Subcutaneous adipose tissue (tissue), 4 donors: ENCODE data around the gene BSX. TPM values are rescaled to one million over a fixed set of nuclear protein-coding genes. Genes with fewer than 3 reads are reported as not detected.

ENCODE experiments used
- total RNA-seq, 4 donors: library from RNA; depleted of rRNA; stranded (reverse); fragments of >200 nt; gene quantifications; one replicate each; pipeline ENCODE4 v1.1.0, GENCODE V29; 2016
- TF ChIP-seq, protein P1 (sequence below): fragments of 450-650 bp; IDR thresholded peaks from one replicate; pipeline ENCODE4 v1.5.1; 2016; ENCODE audit warnings: low read depth, mild to moderate bottlenecking, control low read depth, antibody characterized with exemption, moderate library complexity

The BSX gene
- total RNA-seq, 4 donors from 2014 or later: not detected

- TF ChIP-seq, protein P1, sequence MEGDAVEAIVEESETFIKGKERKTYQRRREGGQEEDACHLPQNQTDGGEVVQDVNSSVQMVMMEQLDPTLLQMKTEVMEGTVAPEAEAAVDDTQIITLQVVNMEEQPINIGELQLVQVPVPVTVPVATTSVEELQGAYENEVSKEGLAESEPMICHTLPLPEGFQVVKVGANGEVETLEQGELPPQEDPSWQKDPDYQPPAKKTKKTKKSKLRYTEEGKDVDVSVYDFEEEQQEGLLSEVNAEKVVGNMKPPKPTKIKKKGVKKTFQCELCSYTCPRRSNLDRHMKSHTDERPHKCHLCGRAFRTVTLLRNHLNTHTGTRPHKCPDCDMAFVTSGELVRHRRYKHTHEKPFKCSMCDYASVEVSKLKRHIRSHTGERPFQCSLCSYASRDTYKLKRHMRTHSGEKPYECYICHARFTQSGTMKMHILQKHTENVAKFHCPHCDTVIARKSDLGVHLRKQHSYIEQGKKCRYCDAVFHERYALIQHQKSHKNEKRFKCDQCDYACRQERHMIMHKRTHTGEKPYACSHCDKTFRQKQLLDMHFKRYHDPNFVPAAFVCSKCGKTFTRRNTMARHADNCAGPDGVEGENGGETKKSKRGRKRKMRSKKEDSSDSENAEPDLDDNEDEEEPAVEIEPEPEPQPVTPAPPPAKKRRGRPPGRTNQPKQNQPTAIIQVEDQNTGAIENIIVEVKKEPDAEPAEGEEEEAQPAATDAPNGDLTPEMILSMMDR: no peak
Measured at GRCh38 chr11:122938557-122938956, 43.1 kb downstream of the BSX start.

DNA sequence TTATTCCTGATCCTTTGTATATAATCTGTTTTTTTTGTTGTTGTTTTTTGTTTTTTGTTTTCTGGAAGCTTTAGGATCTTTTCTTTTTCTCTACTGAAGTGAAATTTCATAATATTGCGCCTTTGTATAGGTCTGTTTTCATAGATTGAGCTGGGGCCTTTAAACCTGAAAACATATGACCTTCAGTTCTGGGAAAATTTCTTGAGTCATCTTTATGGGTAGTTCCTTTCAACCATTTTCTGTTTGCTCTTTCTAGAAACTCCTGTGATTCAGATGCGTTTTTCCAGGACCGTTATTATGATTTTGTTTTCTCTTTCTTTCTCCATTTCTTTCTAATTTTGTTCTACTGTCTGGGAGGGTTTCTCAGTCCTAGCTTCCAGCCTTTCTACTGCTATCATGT, 43.7 kb downstream of the BSX start:
- TF ChIP-seq, protein P1: no peak

DNA sequence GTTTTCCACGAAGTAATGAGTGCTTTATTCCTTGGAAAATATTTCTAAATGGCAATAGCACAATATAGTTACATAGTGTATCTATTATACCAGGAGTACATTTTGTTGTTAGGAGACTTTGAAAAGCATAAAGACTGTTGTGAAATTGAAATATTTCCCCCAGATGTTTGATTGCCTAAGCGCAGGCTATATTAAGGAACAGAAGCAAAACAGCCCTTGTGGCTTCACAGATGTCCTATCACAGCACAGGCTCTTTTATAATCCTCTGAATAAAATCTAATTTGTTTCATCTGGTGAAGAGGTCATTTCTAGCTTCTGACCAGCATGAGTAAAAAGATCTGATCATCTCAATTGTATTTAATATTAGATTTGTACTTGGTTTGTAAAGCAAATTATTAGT, 48.2 kb downstream of the BSX start:
- TF ChIP-seq, protein P1: no peak

DNA sequence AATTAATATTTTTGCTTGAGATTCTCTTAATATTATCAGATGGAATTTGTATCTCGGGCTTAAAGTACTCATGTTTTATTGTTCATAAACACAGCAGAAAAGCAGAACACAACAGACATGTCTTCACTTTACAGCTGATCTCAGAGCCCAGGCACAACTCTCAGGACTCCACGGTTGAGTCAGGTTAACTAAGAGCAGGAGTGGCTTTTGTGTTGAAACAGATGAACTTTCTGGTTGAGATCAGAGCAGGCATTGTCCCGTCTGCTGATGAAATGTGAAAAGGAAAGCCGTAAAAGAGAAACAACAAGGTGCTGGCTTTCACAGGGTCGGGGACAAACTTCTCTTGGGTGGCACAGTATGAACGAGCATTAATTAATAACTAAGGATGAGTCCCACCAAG, 50.1 kb downstream of the BSX start:
- TF ChIP-seq, protein P1: no peak

Other genes starting within 250 kb of the BSX start
- gene CRTAM, start 143.3 kb downstream of the BSX start, total RNA-seq: 10 to 100 TPM in 1 of 4 donors, 1 to 10 TPM in 1, under 1 TPM in 1, not detected in 1; 0.57 to 17.2 (median 1.3) TPM
- 10 to 100 TPM; 10.8 to 22.5 (median 12.8) TPM for gene JHY, start 99.1 kb downstream of the BSX start, total RNA-seq
- gene HSPA8, start 80.3 kb upstream of the BSX start, total RNA-seq: 1,000 to 10,000 TPM in 1 of 4 donors, 100 to 1,000 TPM in 3; 391 to 2,318 (median 532) TPM
- 100 to 1,000 TPM; 201 to 240 (median 209) TPM for gene CLMP, start 213.4 kb upstream of the BSX start, total RNA-seq